Right lobe of liver (tissue), 4 donors: ENCODE results near the gene IGLL5.

ENCODE experiments used
- POLR2A ChIP-seq: fragments of 450-650 bp; IDR thresholded peaks from one replicate; pipeline ENCODE4 v1.6.1; 2017; ENCODE audit warnings: antibody characterized with exemption, mild to moderate bottlenecking
- TF ChIP-seq, protein P1 (sequence below), 4 donors: fragments of 200-600 bp in 3 of 4; fragments of 450-650 bp in 1 of 4; IDR thresholded peaks; one replicate each; pipeline versions ENCODE4 v1.5.1 to v1.8.0; 2016 to 2022; ENCODE audit warnings: antibody characterized with exemption in 4 of 4, mild to moderate bottlenecking in 2 of 4
- donor health status: DM: no; HTN: no; CAD: no.
- donor health status: DM: no; HTN: no; CAD: no.
- donor health status: DM: no; HTN: yes; CAD: no.

GRCh38 chr22:22879675-22880155, 7.9 kb upstream of the IGLL5 start:
- TF ChIP-seq POLR2A: no peak
- TF ChIP-seq, protein P1, sequence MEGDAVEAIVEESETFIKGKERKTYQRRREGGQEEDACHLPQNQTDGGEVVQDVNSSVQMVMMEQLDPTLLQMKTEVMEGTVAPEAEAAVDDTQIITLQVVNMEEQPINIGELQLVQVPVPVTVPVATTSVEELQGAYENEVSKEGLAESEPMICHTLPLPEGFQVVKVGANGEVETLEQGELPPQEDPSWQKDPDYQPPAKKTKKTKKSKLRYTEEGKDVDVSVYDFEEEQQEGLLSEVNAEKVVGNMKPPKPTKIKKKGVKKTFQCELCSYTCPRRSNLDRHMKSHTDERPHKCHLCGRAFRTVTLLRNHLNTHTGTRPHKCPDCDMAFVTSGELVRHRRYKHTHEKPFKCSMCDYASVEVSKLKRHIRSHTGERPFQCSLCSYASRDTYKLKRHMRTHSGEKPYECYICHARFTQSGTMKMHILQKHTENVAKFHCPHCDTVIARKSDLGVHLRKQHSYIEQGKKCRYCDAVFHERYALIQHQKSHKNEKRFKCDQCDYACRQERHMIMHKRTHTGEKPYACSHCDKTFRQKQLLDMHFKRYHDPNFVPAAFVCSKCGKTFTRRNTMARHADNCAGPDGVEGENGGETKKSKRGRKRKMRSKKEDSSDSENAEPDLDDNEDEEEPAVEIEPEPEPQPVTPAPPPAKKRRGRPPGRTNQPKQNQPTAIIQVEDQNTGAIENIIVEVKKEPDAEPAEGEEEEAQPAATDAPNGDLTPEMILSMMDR (IDR thresholded peaks at IDR 0.05): no peak
